ENCODE data around the gene ELOVL5.

Gene ELOVL5

DNA sequence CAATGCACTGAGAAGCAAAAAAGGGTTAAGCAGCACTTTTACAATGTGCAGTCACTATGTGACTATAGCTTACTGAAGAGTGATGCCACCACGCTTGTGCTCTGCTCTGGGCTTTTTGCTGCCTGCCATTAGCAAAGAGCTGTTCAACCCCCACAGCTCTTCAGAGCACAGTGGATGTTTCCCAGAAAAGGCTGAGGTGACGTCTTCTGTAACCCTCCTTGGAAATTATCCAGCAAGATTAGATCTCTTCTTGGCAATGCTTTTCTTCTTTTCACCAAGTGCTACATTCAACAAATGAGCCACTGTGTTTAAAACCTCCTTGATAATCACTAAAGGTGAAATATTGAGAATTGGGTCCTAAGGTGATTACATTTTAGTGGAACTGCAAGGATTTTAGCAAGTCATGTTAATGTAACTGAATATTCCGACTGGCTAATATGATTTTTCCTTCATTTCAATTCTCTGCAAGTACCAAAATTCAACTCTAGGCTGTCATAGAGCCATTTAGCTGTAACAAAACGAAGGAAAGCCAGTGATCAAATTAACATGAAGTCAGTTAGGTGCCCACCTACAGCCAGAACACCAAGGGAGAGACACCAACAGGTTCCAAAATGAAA lies 34.9 kb downstream of the ELOVL5 start:
- no peak overlapping the region for H3K4me3 ChIP-seq (ENCODE audit: low read depth, low read length)
- TF ChIP-seq, protein P1, sequence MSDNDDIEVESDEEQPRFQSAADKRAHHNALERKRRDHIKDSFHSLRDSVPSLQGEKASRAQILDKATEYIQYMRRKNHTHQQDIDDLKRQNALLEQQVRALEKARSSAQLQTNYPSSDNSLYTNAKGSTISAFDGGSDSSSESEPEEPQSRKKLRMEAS (IDR thresholded peaks at IDR 0.05; ENCODE audit: low read depth, low read length) = no peak
- no peak for TF ChIP-seq POLR2A (IDR thresholded peaks at IDR 0.05; ENCODE audit: extremely low read depth, insufficient read length)
- TF ChIP-seq, protein P2, sequence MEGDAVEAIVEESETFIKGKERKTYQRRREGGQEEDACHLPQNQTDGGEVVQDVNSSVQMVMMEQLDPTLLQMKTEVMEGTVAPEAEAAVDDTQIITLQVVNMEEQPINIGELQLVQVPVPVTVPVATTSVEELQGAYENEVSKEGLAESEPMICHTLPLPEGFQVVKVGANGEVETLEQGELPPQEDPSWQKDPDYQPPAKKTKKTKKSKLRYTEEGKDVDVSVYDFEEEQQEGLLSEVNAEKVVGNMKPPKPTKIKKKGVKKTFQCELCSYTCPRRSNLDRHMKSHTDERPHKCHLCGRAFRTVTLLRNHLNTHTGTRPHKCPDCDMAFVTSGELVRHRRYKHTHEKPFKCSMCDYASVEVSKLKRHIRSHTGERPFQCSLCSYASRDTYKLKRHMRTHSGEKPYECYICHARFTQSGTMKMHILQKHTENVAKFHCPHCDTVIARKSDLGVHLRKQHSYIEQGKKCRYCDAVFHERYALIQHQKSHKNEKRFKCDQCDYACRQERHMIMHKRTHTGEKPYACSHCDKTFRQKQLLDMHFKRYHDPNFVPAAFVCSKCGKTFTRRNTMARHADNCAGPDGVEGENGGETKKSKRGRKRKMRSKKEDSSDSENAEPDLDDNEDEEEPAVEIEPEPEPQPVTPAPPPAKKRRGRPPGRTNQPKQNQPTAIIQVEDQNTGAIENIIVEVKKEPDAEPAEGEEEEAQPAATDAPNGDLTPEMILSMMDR (IDR thresholded peaks at IDR 0.05; ENCODE audit: low read depth, low read length) = no peak
- no peak for DNase-seq (ENCODE audit: low read depth)

DNA sequence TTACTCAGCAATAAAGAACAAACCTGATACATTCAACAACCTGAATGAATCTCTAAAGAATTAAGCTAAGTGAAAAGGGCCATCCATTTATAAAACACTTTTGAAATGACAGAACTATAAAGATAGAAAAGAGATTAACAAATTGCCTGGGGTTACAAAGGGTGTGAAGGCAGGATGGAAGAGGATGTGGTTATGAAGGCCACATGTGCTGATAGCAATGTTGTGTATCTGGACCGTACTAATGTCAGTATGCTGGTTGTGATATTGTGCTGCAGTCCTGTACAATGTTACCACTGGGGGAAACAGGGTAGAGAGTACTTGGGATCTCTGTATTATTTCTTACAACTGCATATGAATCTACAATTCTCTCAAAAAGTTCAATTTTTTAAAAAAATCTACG lies 36.4 kb downstream of the ELOVL5 start:
- TF ChIP-seq, protein P1 (IDR thresholded peaks at IDR 0.05; ENCODE audit: low read depth, low read length) = peak; percentile 36; the same call in 1 of the 2 replicates
- TF ChIP-seq POLR2A (IDR thresholded peaks at IDR 0.05; ENCODE audit: extremely low read depth, insufficient read length) = no peak
- DNase-seq (ENCODE audit: low read depth) = peak; percentile 40
- no peak overlapping the region for H3K4me3 ChIP-seq (ENCODE audit: low read depth, low read length)

DNA sequence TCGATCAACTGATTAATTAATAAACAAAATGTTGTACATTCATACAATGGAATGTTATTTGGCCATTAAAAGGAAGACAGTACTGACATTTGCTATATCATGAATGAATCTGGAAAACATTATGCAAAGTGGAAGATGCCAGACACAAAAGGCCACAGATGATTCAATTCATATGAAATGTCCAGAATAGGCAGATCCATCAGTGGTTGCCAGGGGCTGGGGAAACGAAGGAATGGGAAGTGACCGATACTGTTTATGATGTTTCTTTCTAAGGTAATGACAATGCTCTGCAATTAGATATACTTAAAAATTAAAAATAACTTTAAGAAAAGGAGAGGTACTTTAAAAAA lies 37.2 kb downstream of the ELOVL5 start:
- TF ChIP-seq, protein P2 (IDR thresholded peaks at IDR 0.05; ENCODE audit: low read depth, low read length) = no peak
- TF ChIP-seq MYC (IDR thresholded peaks at IDR 0.05; ENCODE audit: low read depth, low read length) = no peak
- TF ChIP-seq POLR2A (IDR thresholded peaks at IDR 0.05; ENCODE audit: extremely low read depth, insufficient read length) = no peak
- TF ChIP-seq, protein P1 (IDR thresholded peaks at IDR 0.05; ENCODE audit: low read depth, low read length) = no peak
- DNase-seq (ENCODE audit: low read depth) = no peak
- H3K4me3 ChIP-seq (ENCODE audit: low read depth, low read length) = no peak overlapping the region

DNA sequence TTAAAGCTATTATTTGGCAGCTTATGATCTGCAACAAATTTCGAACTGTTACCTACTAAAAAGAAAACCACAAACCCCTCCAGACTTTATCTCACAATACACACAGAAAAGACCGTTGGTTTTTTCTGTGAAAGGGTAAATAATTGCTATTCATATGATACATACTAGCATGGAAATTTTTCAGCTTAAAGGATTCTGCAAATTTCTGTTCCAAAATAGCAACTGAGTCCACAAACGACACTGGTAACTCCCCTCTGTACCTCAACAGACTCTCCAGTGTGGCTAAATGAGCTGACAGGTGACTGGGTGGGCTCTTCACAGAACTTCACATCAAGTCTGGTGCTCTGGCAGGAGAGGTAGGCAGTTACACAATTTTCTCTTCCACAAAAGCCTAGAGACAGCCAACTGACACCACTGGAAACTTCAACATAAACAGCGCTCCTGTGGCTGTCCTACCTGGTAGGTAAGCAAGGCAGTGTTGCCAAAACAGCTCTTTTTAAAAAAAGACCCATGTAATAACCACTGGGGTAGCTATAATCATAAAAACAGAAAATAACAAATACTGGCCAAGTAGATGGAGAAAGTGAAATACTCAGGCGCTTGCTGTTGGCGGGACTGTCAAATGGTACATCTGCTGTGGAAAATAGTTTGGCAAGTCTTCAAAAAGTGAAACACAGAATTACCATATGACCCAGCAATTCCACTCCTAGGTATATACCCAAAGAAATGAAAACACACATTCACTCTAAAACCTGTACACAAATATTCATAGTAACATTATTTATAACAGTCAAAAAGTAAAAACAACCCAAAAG lies 37.8 kb downstream of the ELOVL5 start:
- TF ChIP-seq, protein P1 (IDR thresholded peaks at IDR 0.05; ENCODE audit: low read depth, low read length) = no peak
- no peak for TF ChIP-seq MYC (IDR thresholded peaks at IDR 0.05; ENCODE audit: low read depth, low read length)
- TF ChIP-seq POLR2A (IDR thresholded peaks at IDR 0.05; ENCODE audit: extremely low read depth, insufficient read length) = no peak
- DNase-seq (ENCODE audit: low read depth) = no peak
- no peak overlapping the region for H3K4me3 ChIP-seq (ENCODE audit: low read depth, low read length)

DNA sequence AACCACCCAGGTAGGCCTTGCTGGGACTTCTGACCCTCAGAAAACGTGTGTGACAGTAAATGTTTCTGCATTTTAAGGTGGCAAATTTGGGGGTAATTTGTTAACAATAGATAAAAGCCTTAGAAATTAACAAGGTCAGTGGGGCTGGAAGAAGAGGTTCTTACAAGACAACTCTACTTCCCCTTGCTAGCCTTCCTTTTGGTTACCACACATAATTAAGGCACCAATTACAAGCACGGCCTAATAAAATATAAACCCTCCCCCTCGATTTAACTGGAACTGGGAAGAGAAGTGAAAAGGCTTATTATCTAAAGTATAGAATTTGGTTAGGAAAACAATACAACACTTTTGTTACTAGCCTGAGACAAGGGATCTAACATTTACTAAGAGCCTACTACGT lies 38.8 kb downstream of the ELOVL5 start:
- TF ChIP-seq POLR2A (IDR thresholded peaks at IDR 0.05; ENCODE audit: extremely low read depth, insufficient read length) (no peak), MYC (IDR thresholded peaks at IDR 0.05; ENCODE audit: low read depth, low read length) (no peak)
- TF ChIP-seq, protein P1 (IDR thresholded peaks at IDR 0.05; ENCODE audit: low read depth, low read length) = no peak
- TF ChIP-seq, protein P2 (IDR thresholded peaks at IDR 0.05; ENCODE audit: low read depth, low read length) = no peak
- H3K4me3 ChIP-seq (ENCODE audit: low read depth, low read length) = no peak overlapping the region
- DNase-seq (ENCODE audit: low read depth) = peak; percentile 62

DNA sequence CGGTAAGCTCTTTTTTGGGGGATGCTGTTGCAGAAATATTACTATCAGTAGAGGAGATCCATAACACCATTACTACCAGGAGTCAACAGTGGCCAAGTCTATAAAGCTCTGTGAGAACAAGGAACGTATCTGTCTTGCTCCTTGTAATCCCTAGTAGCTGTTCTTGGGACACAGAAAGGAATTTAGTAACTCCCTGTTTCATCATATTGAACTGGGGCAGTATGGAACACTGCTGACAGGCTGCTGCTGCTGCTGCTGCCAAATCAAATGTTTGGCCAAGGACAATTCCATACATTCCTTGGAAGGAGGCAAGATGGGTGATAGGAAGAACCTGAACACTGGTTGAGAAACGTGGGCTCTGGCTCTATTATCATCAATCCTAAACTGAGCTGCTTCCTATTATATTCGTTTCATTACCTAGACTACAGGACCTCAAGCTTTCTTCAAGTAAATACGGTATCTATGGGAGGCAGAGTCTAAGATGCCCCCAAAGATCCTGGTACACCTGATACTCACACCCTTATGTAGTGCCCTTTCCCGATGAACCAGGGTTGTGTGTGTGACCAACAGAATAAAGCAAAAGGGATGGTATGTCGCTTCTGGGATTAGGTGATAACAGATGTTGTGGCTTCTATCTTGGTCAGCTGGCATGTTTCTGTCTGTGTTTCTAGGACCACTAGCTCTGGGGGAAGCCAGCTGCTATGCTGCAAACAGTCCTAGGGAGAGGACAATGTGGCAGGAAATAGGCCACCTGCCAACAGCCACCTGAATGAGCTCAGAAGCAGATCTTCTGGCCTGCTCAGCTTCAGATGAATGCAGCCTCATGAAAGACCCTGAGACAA lies 39.5 kb downstream of the ELOVL5 start:
- TF ChIP-seq, protein P2 (IDR thresholded peaks at IDR 0.05; ENCODE audit: low read depth, low read length) = no peak
- DNase-seq (ENCODE audit: low read depth) = peak; percentile 20
- no peak overlapping the region for H3K4me3 ChIP-seq (ENCODE audit: low read depth, low read length)

Data from NB4 (cell line).